Pancreas (tissue), 10 donors: ENCODE data around the gene SLC6A1. TPM values are rescaled to one million over a fixed set of nuclear protein-coding genes. Genes with fewer than 3 reads are reported as not detected.

Source experiments
- ATAC-seq, 4 donors: fragments of 200-7000 bp; cut with Tn5 transposase; one replicate each; pipeline versions ENCODE4 v1.8.0 to v1.9.1; 2020; ENCODE audit warnings: mild to moderate bottlenecking in 4 of 4, moderate library complexity in 4 of 4
- DNase-seq, 6 donors: peaks; one replicate each; pipeline ENCODE4 v3.0.0-alpha.2; 2020
- FAIRE-seq: peaks from 2 replicates; lab custom pipeline; 2012; peaks lifted over from hg19 to GRCh38; lab: Jason Lieb, UNC
- H3K27ac ChIP-seq, 4 donors: fragments of 200-600 bp; sonication (generic); 1 replicate in 3 of 4; 2 replicates in 1 of 4; pipeline versions ENCODE4 v1.5.0 to v1.8.0; 2020
- H3K27me3 ChIP-seq, 4 donors: fragments of 200-600 bp; one replicate each; pipeline ENCODE4 v1.8.0; 2021
- H3K36me3 ChIP-seq, 3 donors: fragments of 200-600 bp; sonication (generic) in 1 of 3; one replicate each; pipeline versions ENCODE4 v1.5.0 to v1.8.0; 2020 to 2021
- H3K4me1 ChIP-seq, 3 donors: fragments of 200-600 bp; one replicate each; pipeline ENCODE4 v1.8.0; 2021
- H3K4me3 ChIP-seq, 4 donors: fragments of 200-600 bp; sonication (generic) in 2 of 4; one replicate each; pipeline versions ENCODE4 v1.5.0 to v1.8.0; 2020 to 2021
- H3K9me3 ChIP-seq, 4 donors: fragments of 200-600 bp; one replicate each; pipeline ENCODE4 v1.8.0; 2021
- CTCF ChIP-seq, 4 donors: fragments of 200-600 bp; sonication (generic) in 3 of 4; IDR thresholded peaks; one replicate each; pipeline versions ENCODE4 v1.5.0 to v1.8.0; 2021; ENCODE audit warnings: antibody characterized with exemption in 4 of 4
- WGBS, 2 donors: extraction: QIAGEN DNeasy Blood & Tissue Kit; methylation state at CpG; one replicate each; pipeline ENCODE4 v1.1.7; 2013; 5-methylcytosine and 5-hydroxymethylcytosine counted together
- intact Hi-C, 3 donors: fragments of 100-400 bp; cut with DNase I; formaldehyde crosslinking; loops; one replicate each; pipeline versions ENCODE4 v1.11.1 to v1.14.2; 2022
- polyA plus RNA-seq, 2 donors: library from polyadenylated mRNA; stranded (reverse); fragments of 200-250 nt; gene quantifications; one replicate each; pipeline ENCODE4 v1.2.3, GENCODE V29; 2013
- total RNA-seq, 6 donors: library from RNA; stranded (reverse); fragmentation: NEBNext Ultra II Directional in 4 of 6; extraction: Animal tissue kit (Norgen Biotek cat#: 25700) in 4 of 6; gene quantifications; one replicate each; pipeline versions ENCODE4 v1.2.1 to v1.2.4, GENCODE V29; 2021 to 2023
- donor health status: healthy with polysubstance abuse.
- donor health status: DM: no; HTN: no; CAD: no; lungs with moderate emphysema.
- donor health status: DM: no; HTN: no; CAD: no.
- donor health status: control.
- donor health status: control.
- donor health status: Bipolar disorder and iron deficiency.
- donor health status: DM: yes; HTN: yes; CAD: no.
- donor health status: DM: no; HTN: no; CAD: no.
- donor health status: DM: no; HTN: no; CAD: no.
- donor health status: DM: yes; HTN: yes; CAD: no.

SLC6A1 gene
- total and polyA plus RNA-seq, 8 donors = 0.19 to 1.7 (median 0.35) TPM; not detected in 1

- no peak for TF ChIP-seq CTCF (IDR thresholded peaks at IDR 0.05)
- intact Hi-C loops = no loop called here
- FAIRE-seq (no peak), DNase-seq (no peak), ATAC-seq (no peak)
- no peak overlapping the region for H3K27ac ChIP-seq
- H3K9me3 ChIP-seq = no peaks in the 10 kb centered on the region
- no peaks in the 10 kb centered on the region for H3K27me3 ChIP-seq
- H3K36me3 ChIP-seq = no peaks in the 10 kb centered on the region
- H3K4me3 ChIP-seq = no peak overlapping the region
- 43 to 49% methylated on average over 10 of the region's 10 CpGs for WGBS, 2 donors
- no peaks in the 10 kb centered on the region for H3K4me1 ChIP-seq
Observed at GRCh38 chr3:10977892-10978510, 14.5 kb upstream of the SLC6A1 start.

GRCh38 chr3:10978956-10979355 lies 13.6 kb upstream of the SLC6A1 start:
- Histone ChIP-seq H3K27ac (no peak overlapping the region), H3K36me3 (no peaks in the 10 kb centered on the region), H3K9me3 (no peaks in the 10 kb centered on the region), H3K4me1 (no peaks in the 10 kb centered on the region), H3K27me3 (no peaks in the 10 kb centered on the region), H3K4me3 (no peak overlapping the region)
- 92 to 93% methylated on average over 7 of the region's 7 CpGs for WGBS, 2 donors
- FAIRE-seq (no peak), ATAC-seq (no peak), DNase-seq (no peak)
- no peak for TF ChIP-seq CTCF (IDR thresholded peaks at IDR 0.05)
- intact Hi-C loops = no loop called here

GRCh38 chr3:10980312-10980711 lies 12.2 kb upstream of the SLC6A1 start:
- no peak overlapping the region for H3K4me3 ChIP-seq
- no peaks in the 10 kb centered on the region for H3K9me3 ChIP-seq
- H3K4me1 ChIP-seq = no peaks in the 10 kb centered on the region
- ATAC-seq (no peak), FAIRE-seq (no peak), DNase-seq (no peak)
- H3K27me3 ChIP-seq = no peaks in the 10 kb centered on the region
- intact Hi-C loops = no loop called here
- TF ChIP-seq CTCF (IDR thresholded peaks at IDR 0.05) = no peak
- 70 to 72% methylated on average over 7 of the region's 7 CpGs for WGBS, 2 donors
- no peaks in the 10 kb centered on the region for H3K36me3 ChIP-seq
- no peak overlapping the region for H3K27ac ChIP-seq

GRCh38 chr3:10981031-10981430 lies 11.5 kb upstream of the SLC6A1 start:
- FAIRE-seq (no peak), DNase-seq (no peak), ATAC-seq (no peak)
- TF ChIP-seq CTCF (IDR thresholded peaks at IDR 0.05) = no peak
- Histone ChIP-seq H3K27me3 (no peaks in the 10 kb centered on the region), H3K27ac (no peak overlapping the region), H3K36me3 (no peaks in the 10 kb centered on the region), H3K9me3 (no peaks in the 10 kb centered on the region), H3K4me1 (no peaks in the 10 kb centered on the region), H3K4me3 (no peak overlapping the region)
- WGBS, 2 donors = 56 to 86% methylated on average over 3 of the region's 3 CpGs
- intact Hi-C loops = no loop called here

- no peaks in the 10 kb centered on the region for H3K9me3 ChIP-seq
- ATAC-seq (no peak), DNase-seq (no peak), FAIRE-seq (no peak)
- no peaks in the 10 kb centered on the region for H3K27me3 ChIP-seq
- 47 to 51% methylated on average over 5 of the region's 5 CpGs for WGBS, 2 donors
- no peak overlapping the region for H3K4me3 ChIP-seq
- intact Hi-C loops = no loop called here
- no peaks in the 10 kb centered on the region for H3K36me3 ChIP-seq
- H3K4me1 ChIP-seq = no peaks in the 10 kb centered on the region
- no peak for TF ChIP-seq CTCF (IDR thresholded peaks at IDR 0.05)
- no peak overlapping the region for H3K27ac ChIP-seq
Observed at GRCh38 chr3:10981961-10982360, 10.6 kb upstream of the SLC6A1 start.
